Gastrocnemius medialis (tissue), 4 donors: Measurements from ENCODE around the gene TPO.

Experiments used
- POLR2A ChIP-seq, 2 donors: fragments of 450-650 bp; IDR thresholded peaks; one replicate each; pipeline ENCODE4 v1.6.1; 2017; ENCODE audit warnings: antibody characterized with exemption in 2 of 2, mild to moderate bottlenecking in 2 of 2, moderate library complexity in 2 of 2
- TF ChIP-seq, protein P1 (sequence below), 5 experiments: fragments of 450-650 bp in 3 of 5; fragments of 200-600 bp in 2 of 5; sonication (generic) in 2 of 5; IDR thresholded peaks in 4 of 5; conservative IDR thresholded peaks in 1 of 5; 1 replicate in 4 of 5; 2 replicates in 1 of 5; pipeline ENCODE4 v1.5.1; 2016 to 2019; ENCODE audit warnings: antibody characterized with exemption in 5 of 5, mild to moderate bottlenecking in 3 of 5, moderate library complexity in 3 of 5

- TF ChIP-seq, protein P1, sequence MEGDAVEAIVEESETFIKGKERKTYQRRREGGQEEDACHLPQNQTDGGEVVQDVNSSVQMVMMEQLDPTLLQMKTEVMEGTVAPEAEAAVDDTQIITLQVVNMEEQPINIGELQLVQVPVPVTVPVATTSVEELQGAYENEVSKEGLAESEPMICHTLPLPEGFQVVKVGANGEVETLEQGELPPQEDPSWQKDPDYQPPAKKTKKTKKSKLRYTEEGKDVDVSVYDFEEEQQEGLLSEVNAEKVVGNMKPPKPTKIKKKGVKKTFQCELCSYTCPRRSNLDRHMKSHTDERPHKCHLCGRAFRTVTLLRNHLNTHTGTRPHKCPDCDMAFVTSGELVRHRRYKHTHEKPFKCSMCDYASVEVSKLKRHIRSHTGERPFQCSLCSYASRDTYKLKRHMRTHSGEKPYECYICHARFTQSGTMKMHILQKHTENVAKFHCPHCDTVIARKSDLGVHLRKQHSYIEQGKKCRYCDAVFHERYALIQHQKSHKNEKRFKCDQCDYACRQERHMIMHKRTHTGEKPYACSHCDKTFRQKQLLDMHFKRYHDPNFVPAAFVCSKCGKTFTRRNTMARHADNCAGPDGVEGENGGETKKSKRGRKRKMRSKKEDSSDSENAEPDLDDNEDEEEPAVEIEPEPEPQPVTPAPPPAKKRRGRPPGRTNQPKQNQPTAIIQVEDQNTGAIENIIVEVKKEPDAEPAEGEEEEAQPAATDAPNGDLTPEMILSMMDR (IDR thresholded peaks at IDR 0.05 in 4 of 5, conservative IDR thresholded peaks at IDR 0.05 in 1 of 5): no peak
- TF ChIP-seq POLR2A (IDR thresholded peaks at IDR 0.05): no peak
These were observed 19.5 kb downstream of the TPO start for GRCh38 chr2:1432726-1433125.
